SK-N-SH (cell line): ENCODE results near the gene SLC26A8. TPM values are rescaled to one million over a fixed set of nuclear protein-coding genes. Genes with fewer than 3 reads are reported as not detected.
A peak's percentile ranks its signal among the peaks of the same experiment; 100 is the strongest.

Experiments used
- CTCF ChIA-PET: fragments of 300-600, 350-600 bp; formaldehyde crosslinking; extraction: SDS; loops from one replicate; lab custom pipeline; 2021; lab: Yijun Ruan, JAX
- POLR2A ChIA-PET: fragments of 350-600 bp; sonication (Branson Sonifier 250); formaldehyde crosslinking; extraction: SDS; loops from one replicate; lab custom pipeline; 2020; ENCODE audit warnings: antibody characterized with exemption, inconsistent platforms; lab: Yijun Ruan, JAX
- DNase-seq: peaks from one replicate; pipeline ENCODE4 v3.0.0; 2012
- H2AFZ ChIP-seq: fragments of 200-600 bp; sonication (generic); 2 replicates; pipeline ENCODE4 v1.8.1; 2016; ENCODE audit warnings: antibody characterized with exemption, mild to moderate bottlenecking, low read depth
- H3F3A ChIP-seq: fragments of 200-600 bp; sonication (generic); replicated peaks from 2 replicates; pipeline ENCODE3; 2016; ENCODE audit warnings: antibody characterized with exemption, mild to moderate bottlenecking; ENCODE audit not compliant: insufficient read depth
- H3K27ac ChIP-seq, 2 experiments: fragments of 200-500 bp in 1 of 2; fragments of 200-600 bp in 1 of 2; sonication (Bioruptor generic) in 1 of 2; sonication (generic), shearing (Covaris generic) in 1 of 2; 2 replicates each; pipeline versions ENCODE4 v1.5.1 to v1.6.1; 2014 to 2016; ENCODE audit warnings: low read depth in 2 of 2, inconsistent platforms in 1 of 2, low read length in 1 of 2, mild to moderate bottlenecking in 1 of 2, mixed read lengths in 1 of 2
- H3K27me3 ChIP-seq: fragments of 200-600 bp; sonication (generic), shearing (Covaris generic); 2 replicates; pipeline ENCODE4 v1.6.1; 2016; ENCODE audit warnings: mixed run types; ENCODE audit not compliant: insufficient read depth
- H3K36me3 ChIP-seq, 2 experiments: fragments of 200-500 bp in 1 of 2; fragments of 200-600 bp in 1 of 2; sonication (Bioruptor generic) in 1 of 2; sonication (generic) in 1 of 2; replicated peaks in 1 of 2; 2 replicates each; pipeline versions ENCODE3 to v1.5.1; 2014 to 2016; ENCODE audit warnings: low read length in 1 of 2, mild to moderate bottlenecking in 1 of 2; ENCODE audit not compliant: insufficient read depth in 2 of 2, control insufficient read depth in 1 of 2
- H3K4me1 ChIP-seq, 2 experiments: fragments of 200-500 bp in 1 of 2; fragments of 200-600 bp in 1 of 2; sonication (Bioruptor generic) in 1 of 2; sonication (generic), shearing (Covaris generic) in 1 of 2; 2 replicates each; pipeline versions ENCODE4 v1.5.1 to v1.6.1; 2014 to 2016; ENCODE audit warnings: low read depth in 1 of 2, low read length in 1 of 2, mixed run types in 1 of 2; ENCODE audit not compliant: insufficient read depth in 2 of 2, control insufficient read depth in 1 of 2
- H3K4me2 ChIP-seq: fragments of 200-600 bp; sonication (generic), shearing (Covaris generic); 2 replicates; pipeline ENCODE4 v1.6.1; 2017; ENCODE audit warnings: mixed run types
- H3K4me3 ChIP-seq, 2 experiments: fragments of 200-500 bp in 1 of 2; fragments of 200-600 bp in 1 of 2; sonication (Bioruptor generic) in 1 of 2; sonication (generic), shearing (Covaris generic) in 1 of 2; 2 replicates each; pipeline versions ENCODE4 v1.5.1 to v1.8.1; 2014 to 2016; ENCODE audit warnings: low read depth in 2 of 2, inconsistent platforms in 1 of 2, low read length in 1 of 2, mild to moderate bottlenecking in 1 of 2, mixed read lengths in 1 of 2, moderate library complexity in 1 of 2
- H3K79me2 ChIP-seq: fragments of 200-600 bp; sonication (generic); 2 replicates; pipeline ENCODE4 v1.8.1; 2017; ENCODE audit warnings: mild to moderate bottlenecking; ENCODE audit not compliant: insufficient read depth
- H3K9ac ChIP-seq: fragments of 200-600 bp; sonication (generic); 2 replicates; pipeline ENCODE4 v1.6.1; 2017; ENCODE audit warnings: mixed run types
- H3K9me2 ChIP-seq: fragments of 200-600 bp; sonication (generic); 2 replicates; pipeline ENCODE4 v1.6.1; 2017; ENCODE audit warnings: mixed run types
- H3K9me3 ChIP-seq: fragments of 200-600 bp; sonication (generic); 2 replicates; pipeline ENCODE4 v1.6.1; 2017; ENCODE audit warnings: mixed run types, mild to moderate bottlenecking, moderate library complexity
- H4K20me1 ChIP-seq: fragments of 200-600 bp; sonication (generic); 2 replicates; pipeline ENCODE4 v1.6.1; 2017; ENCODE audit warnings: mild to moderate bottlenecking, mixed run types; ENCODE audit not compliant: insufficient read depth
- FOXM1 ChIP-seq: IDR thresholded peaks from 2 replicates; pipeline ENCODE4 v1.4.0; 2012; ENCODE audit warnings: low read depth, mild to moderate bottlenecking
- GABPA ChIP-seq: IDR thresholded peaks from 2 replicates; pipeline ENCODE4 v1.4.0; 2012; ENCODE audit warnings: low read depth, mild to moderate bottlenecking
- JUND ChIP-seq: IDR thresholded peaks from 2 replicates; pipeline ENCODE4 v1.4.0; 2012
- MEF2A ChIP-seq: IDR thresholded peaks from 2 replicates; pipeline ENCODE4 v1.4.0; 2012; ENCODE audit warnings: low read depth, borderline replicate concordance
- MXI1 ChIP-seq: IDR thresholded peaks from 2 replicates; pipeline ENCODE4 v1.6.1; 2012; ENCODE audit warnings: mild to moderate bottlenecking, low read depth, low read length, improper control_type of control experiment
- POLR2AphosphoS5 ChIP-seq: IDR thresholded peaks from 2 replicates; pipeline ENCODE4 v1.6.1; 2012; ENCODE audit warnings: low read depth, low read length
- RAD21 ChIP-seq: IDR thresholded peaks from 2 replicates; pipeline ENCODE4 v1.6.1; 2012; ENCODE audit warnings: mild to moderate bottlenecking, low read length
- RCOR1 ChIP-seq: fragments of 150-350 bp; IDR thresholded peaks from 2 replicates; pipeline ENCODE4 v1.6.1; 2017; ENCODE audit warnings: antibody characterized with exemption, low read length
- RXRA ChIP-seq: IDR thresholded peaks from 2 replicates; pipeline ENCODE4 v1.4.0; 2012; ENCODE audit warnings: low read depth, mild to moderate bottlenecking, borderline replicate concordance
- SIN3A ChIP-seq: IDR thresholded peaks from 2 replicates; pipeline ENCODE4 v1.6.1; 2012; ENCODE audit warnings: low read depth, mild to moderate bottlenecking, low read length, moderate library complexity, borderline replicate concordance
- TCF12 ChIP-seq: IDR thresholded peaks from 2 replicates; pipeline ENCODE4 v1.4.0; 2012
- WGBS: methylation state at CpG from one replicate; pipeline ENCODE4 v1.1.6; 2017; ENCODE audit warnings: low lambda C conversion rate; 5-methylcytosine and 5-hydroxymethylcytosine counted together
- polyA plus RNA-seq, 3 experiments: library from polyadenylated mRNA; depleted of rRNA; stranded (reverse); fragments of >200 nt; gene quantifications; 2 replicates each; pipeline ENCODE4 v1.2.3, GENCODE V29; 2012
- TF ChIP-seq, protein P1 (sequence below): IDR thresholded peaks from 2 replicates; pipeline ENCODE4 v1.4.0; 2012; ENCODE audit warnings: low read depth, borderline replicate concordance
- TF ChIP-seq, protein P2 (sequence below): IDR thresholded peaks from 2 replicates; pipeline ENCODE4; 2012
- TF ChIP-seq, protein P3 (sequence below): IDR thresholded peaks from 2 replicates; pipeline ENCODE4 v1.4.0; 2012; ENCODE audit warnings: low read depth
- TF ChIP-seq, protein P4 (sequence below): fragments of 150-350 bp; IDR thresholded peaks from 2 replicates; pipeline ENCODE4 v1.6.1; 2016; ENCODE audit warnings: mild to moderate bottlenecking, low read depth, low read length
- TF ChIP-seq, protein P5 (sequence below): IDR thresholded peaks from 2 replicates; pipeline ENCODE4 v1.4.0; 2012; ENCODE audit warnings: low read depth, borderline replicate concordance

SLC26A8 gene
- polyA plus RNA-seq, 1 of the 3 experiments (the other 2 are of a cell fraction): not detected

DNA sequence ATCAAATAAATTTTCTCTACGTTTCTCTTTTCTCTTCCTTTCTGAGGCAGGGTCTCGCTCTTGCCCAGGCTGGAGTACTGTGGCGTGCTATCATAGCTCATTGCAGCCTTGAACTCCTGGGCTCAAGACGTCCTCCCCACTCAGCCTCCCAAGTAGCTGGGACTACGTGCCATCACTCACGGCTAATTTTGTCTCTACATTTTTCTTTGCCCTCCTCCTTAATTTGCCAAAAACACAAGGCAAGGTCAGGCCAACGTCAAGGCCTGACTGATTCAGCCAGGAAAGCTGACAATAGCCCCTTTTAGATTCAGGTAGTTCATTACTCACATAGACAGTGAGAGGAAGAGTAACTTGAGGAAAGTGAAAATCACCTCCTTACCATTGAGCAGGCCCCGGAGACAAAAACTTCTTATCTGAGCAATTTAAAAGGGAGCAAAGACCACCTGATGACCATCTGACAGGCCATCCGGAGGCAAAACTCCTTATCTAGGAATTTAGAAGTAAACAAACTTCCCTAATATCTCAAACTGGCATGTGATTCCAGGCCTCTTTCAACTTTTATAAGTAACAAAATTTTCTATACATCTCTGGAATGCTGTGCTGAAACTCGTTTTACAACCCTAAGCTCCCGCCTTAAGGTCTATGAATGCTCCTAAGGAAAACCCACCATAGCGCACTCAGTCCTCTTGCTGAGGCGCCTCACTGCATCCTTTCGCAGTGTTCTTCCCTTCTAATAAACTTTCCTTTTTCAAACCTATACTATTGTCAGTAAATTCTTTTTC lies 61.5 kb downstream of the SLC26A8 start:
- CTCF ChIA-PET: interaction anchor here (1.0 kb wide), 1 partner anchor 9 kb away, joined by 3 read pairs; no protein-coding TSS in a partner anchor
- TF ChIP-seq FOXM1 (no peak), MEF2A (no peak), TCF12 (no peak), JUND (no peak)
- TF ChIP-seq, protein P1, sequence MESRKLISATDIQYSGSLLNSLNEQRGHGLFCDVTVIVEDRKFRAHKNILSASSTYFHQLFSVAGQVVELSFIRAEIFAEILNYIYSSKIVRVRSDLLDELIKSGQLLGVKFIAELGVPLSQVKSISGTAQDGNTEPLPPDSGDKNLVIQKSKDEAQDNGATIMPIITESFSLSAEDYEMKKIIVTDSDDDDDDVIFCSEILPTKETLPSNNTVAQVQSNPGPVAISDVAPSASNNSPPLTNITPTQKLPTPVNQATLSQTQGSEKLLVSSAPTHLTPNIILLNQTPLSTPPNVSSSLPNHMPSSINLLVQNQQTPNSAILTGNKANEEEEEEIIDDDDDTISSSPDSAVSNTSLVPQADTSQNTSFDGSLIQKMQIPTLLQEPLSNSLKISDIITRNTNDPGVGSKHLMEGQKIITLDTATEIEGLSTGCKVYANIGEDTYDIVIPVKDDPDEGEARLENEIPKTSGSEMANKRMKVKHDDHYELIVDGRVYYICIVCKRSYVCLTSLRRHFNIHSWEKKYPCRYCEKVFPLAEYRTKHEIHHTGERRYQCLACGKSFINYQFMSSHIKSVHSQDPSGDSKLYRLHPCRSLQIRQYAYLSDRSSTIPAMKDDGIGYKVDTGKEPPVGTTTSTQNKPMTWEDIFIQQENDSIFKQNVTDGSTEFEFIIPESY: no peak
- H3K4me1 ChIP-seq: no peaks in the 10 kb centered on the region
- H3K9me2 ChIP-seq: no peaks in the 10 kb centered on the region
- no peak overlapping the region for H2AFZ ChIP-seq
- no peak overlapping the region for H3K27ac ChIP-seq
- no peaks in the 10 kb centered on the region for H3K79me2 ChIP-seq
- no peaks in the 10 kb centered on the region for H4K20me1 ChIP-seq
- H3K4me3 ChIP-seq: no peak overlapping the region
- no peaks in the 10 kb centered on the region for H3K9me3 ChIP-seq
- DNase-seq: no peak
- H3K9ac ChIP-seq: no peak overlapping the region
- POLR2A ChIA-PET: no interaction called here
- H3K36me3 ChIP-seq: no peaks in the 10 kb centered on the region
- H3K27me3 ChIP-seq: peaks cover 14% of the 10 kb centered on the region; the same call in 1 of the 2 replicates
- H3K4me2 ChIP-seq: no peak overlapping the region
- 76% methylated on average over 14 of the region's 14 CpGs for WGBS
- no peaks in the 10 kb centered on the region for H3F3A ChIP-seq

DNA sequence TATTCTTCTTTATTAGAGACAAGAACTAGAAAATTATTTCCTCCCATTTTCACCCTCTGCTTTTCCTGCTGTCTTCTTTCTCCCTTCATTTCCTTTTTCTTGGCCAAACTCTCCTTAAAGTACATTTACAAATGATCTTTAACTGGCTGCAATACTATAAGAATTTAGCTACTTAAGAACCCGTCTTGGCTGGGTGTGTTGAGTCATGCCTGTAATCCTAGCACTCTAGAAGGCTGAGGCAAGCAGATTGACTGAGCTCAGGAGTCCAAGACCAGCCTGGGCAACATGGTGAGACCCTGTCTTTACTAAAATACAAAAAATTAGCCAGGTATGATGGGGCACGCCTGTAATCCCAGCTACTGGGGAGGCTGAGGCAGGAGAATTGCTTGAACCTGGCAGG lies 64.3 kb downstream of the SLC26A8 start:
- Histone ChIP-seq H2AFZ (no peak overlapping the region), H3F3A (no peaks in the 10 kb centered on the region), H3K9me3 (no peaks in the 10 kb centered on the region), H3K4me3 (no peak overlapping the region), H3K79me2 (no peaks in the 10 kb centered on the region), H3K4me1 (no peaks in the 10 kb centered on the region), H3K36me3 (no peaks in the 10 kb centered on the region), H4K20me1 (no peaks in the 10 kb centered on the region), H3K9me2 (no peaks in the 10 kb centered on the region), H3K27me3 (peaks cover 14% of the 10 kb centered on the region; the same call in 1 of the 2 replicates), H3K4me2 (no peak overlapping the region), H3K27ac (no peak overlapping the region), H3K9ac (no peak overlapping the region)
- 29% methylated on average over 2 of the region's 2 CpGs for whole genome bisulfite sequencing
- POLR2A ChIA-PET: interaction anchor here (0.6 kb wide), 1 partner anchor 144 kb away, joined by 7 read pairs; no protein-coding TSS in a partner anchor
- CTCF ChIA-PET: no interaction called here
- TF ChIP-seq GABPA (no peak), POLR2AphosphoS5 (no peak)
- no peak for DNase-seq

DNA sequence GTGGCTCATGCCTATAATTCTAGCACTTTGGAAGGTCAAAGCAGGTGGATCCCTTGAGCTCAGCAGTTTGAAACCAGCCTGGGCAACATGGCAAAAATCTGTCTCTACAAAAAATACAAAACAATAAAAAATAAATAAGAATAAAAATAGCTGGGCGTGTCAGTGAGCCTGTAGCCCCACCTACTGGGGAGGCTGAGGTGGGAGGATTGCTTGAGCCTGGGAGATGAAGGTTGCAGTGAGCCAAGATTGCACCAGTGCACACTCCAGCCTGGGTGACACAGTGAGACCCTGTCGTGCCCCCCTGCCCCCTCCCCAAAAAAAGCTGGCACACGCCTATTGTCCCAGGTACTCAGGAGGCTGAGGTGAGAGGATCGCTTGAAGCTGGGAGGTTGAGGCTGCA lies 68.5 kb downstream of the SLC26A8 start:
- Histone ChIP-seq H3K9me3 (no peaks in the 10 kb centered on the region), H3K4me2 (no peak overlapping the region), H2AFZ (no peak overlapping the region), H3F3A (no peaks in the 10 kb centered on the region), H3K79me2 (no peaks in the 10 kb centered on the region), H3K27me3 (peaks cover 9% of the 10 kb centered on the region; the same call in 1 of the 2 replicates), H3K9ac (no peak overlapping the region), H3K9me2 (no peaks in the 10 kb centered on the region), H3K27ac (no peak overlapping the region), H4K20me1 (no peaks in the 10 kb centered on the region), H3K4me3 (no peak overlapping the region), H3K36me3 (no peaks in the 10 kb centered on the region), H3K4me1 (no peaks in the 10 kb centered on the region)
- ChIA-PET CTCF (interaction anchor here (0.6 to 0.8 kb wide), 2 partner anchors 139 to 364 kb away, joined by 3 read pairs; no protein-coding TSS in a partner anchor), POLR2A (no interaction called here)
- no peak for DNase-seq
- 63% methylated on average over 4 of the region's 4 CpGs for WGBS
- no peak for TF ChIP-seq RCOR1
- no peak for TF ChIP-seq GABPA
- TF ChIP-seq, protein P2, sequence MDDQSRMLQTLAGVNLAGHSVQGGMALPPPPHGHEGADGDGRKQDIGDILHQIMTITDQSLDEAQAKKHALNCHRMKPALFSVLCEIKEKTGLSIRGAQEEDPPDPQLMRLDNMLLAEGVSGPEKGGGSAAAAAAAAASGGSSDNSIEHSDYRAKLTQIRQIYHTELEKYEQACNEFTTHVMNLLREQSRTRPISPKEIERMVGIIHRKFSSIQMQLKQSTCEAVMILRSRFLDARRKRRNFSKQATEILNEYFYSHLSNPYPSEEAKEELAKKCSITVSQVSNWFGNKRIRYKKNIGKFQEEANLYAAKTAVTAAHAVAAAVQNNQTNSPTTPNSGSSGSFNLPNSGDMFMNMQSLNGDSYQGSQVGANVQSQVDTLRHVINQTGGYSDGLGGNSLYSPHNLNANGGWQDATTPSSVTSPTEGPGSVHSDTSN: no peak
- no peak for TF ChIP-seq SIN3A
- TF ChIP-seq MXI1: no peak
- TF ChIP-seq, protein P3, sequence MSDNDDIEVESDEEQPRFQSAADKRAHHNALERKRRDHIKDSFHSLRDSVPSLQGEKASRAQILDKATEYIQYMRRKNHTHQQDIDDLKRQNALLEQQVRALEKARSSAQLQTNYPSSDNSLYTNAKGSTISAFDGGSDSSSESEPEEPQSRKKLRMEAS: no peak
- peak; percentile 34; the same call in 1 of the 2 replicates for TF ChIP-seq RAD21
- TF ChIP-seq JUND: no peak
- TF ChIP-seq RXRA: no peak
- TF ChIP-seq, protein P4, sequence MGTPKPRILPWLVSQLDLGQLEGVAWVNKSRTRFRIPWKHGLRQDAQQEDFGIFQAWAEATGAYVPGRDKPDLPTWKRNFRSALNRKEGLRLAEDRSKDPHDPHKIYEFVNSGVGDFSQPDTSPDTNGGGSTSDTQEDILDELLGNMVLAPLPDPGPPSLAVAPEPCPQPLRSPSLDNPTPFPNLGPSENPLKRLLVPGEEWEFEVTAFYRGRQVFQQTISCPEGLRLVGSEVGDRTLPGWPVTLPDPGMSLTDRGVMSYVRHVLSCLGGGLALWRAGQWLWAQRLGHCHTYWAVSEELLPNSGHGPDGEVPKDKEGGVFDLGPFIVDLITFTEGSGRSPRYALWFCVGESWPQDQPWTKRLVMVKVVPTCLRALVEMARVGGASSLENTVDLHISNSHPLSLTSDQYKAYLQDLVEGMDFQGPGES: no peak
- TF ChIP-seq, protein P5, sequence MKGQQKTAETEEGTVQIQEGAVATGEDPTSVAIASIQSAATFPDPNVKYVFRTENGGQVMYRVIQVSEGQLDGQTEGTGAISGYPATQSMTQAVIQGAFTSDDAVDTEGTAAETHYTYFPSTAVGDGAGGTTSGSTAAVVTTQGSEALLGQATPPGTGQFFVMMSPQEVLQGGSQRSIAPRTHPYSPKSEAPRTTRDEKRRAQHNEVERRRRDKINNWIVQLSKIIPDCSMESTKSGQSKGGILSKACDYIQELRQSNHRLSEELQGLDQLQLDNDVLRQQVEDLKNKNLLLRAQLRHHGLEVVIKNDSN: no peak
